SK-N-SH treated with all-trans-retinoic acid at 6 μM for 48 hours (cell line): ENCODE data around the gene KRTAP5-6.

Source experiments
- ATAC-seq: fragments of 200-7000 bp; cut with Tn5 transposase; 3 replicates; pipeline ENCODE4 v1.9.1; 2020; ENCODE audit warnings: mild to moderate bottlenecking, moderate library complexity
- ARNTL ChIP-seq: fragments of 450-650 bp; formaldehyde crosslinking; IDR thresholded peaks from 2 replicates; pipeline ENCODE4 v1.5.0; 2020; ENCODE audit warnings: low read depth, mild to moderate bottlenecking, moderate library complexity, borderline replicate concordance
- BACH2 ChIP-seq: fragments of 250-450 bp; sonication (Bioruptor Pico); IDR thresholded peaks from 2 replicates; pipeline ENCODE4 v1.9.0; 2021; ENCODE audit warnings: mild to moderate bottlenecking, borderline replicate concordance
- CSDC2 ChIP-seq: fragments of 250-450 bp; sonication (Bioruptor Pico); IDR thresholded peaks from 2 replicates; pipeline ENCODE4 v1.5.0; 2020; ENCODE audit warnings: mild to moderate bottlenecking, moderate library complexity
- GLIS3 ChIP-seq: fragments of 250-450 bp; sonication (Bioruptor Pico); IDR thresholded peaks from 2 replicates; pipeline ENCODE4 v1.5.0; 2020; ENCODE audit warnings: mild to moderate bottlenecking, moderate library complexity
- ISL1 ChIP-seq: fragments of 250-450 bp; sonication (Bioruptor Pico); IDR thresholded peaks from 2 replicates; pipeline ENCODE4 v2.1.2; 2022; ENCODE audit warnings: mild to moderate bottlenecking, moderate library complexity
- SNAI2 ChIP-seq: fragments of 250-450 bp; sonication (Bioruptor Pico); IDR thresholded peaks from 2 replicates; pipeline ENCODE4 v1.5.0; 2020; ENCODE audit warnings: mild to moderate bottlenecking, moderate library complexity
- TCF4 ChIP-seq: fragments of 250-450 bp; sonication (Bioruptor Pico); IDR thresholded peaks from 2 replicates; pipeline ENCODE4 v1.8.0; 2021; ENCODE audit warnings: mild to moderate bottlenecking, moderate library complexity, borderline replicate concordance
- TOX ChIP-seq: fragments of 250-450 bp; sonication (Bioruptor Pico); IDR thresholded peaks from 2 replicates; pipeline ENCODE4 v1.8.0; 2021; ENCODE audit warnings: mild to moderate bottlenecking, moderate library complexity, borderline replicate concordance
- ZC3H10 ChIP-seq: fragments of 250-450 bp; sonication (Bioruptor Pico); IDR thresholded peaks from 2 replicates; pipeline ENCODE4 v1.5.1; 2021; ENCODE audit warnings: mild to moderate bottlenecking, moderate library complexity
- ZFP3 ChIP-seq: fragments of 250-450 bp; sonication (Bioruptor Pico); IDR thresholded peaks from 2 replicates; pipeline ENCODE4 v1.5.0; 2020; ENCODE audit warnings: mild to moderate bottlenecking, moderate library complexity
- ZNF565 ChIP-seq: fragments of 450-650 bp; formaldehyde crosslinking; conservative IDR thresholded peaks from 2 replicates; pipeline ENCODE4 v1.5.0; 2020; ENCODE audit warnings: low read depth, mild to moderate bottlenecking, moderate library complexity
- ZNF70 ChIP-seq: fragments of 450-650 bp; formaldehyde crosslinking; IDR thresholded peaks from 2 replicates; pipeline ENCODE4 v1.5.0; 2020; ENCODE audit warnings: mild to moderate bottlenecking, moderate library complexity
- TF ChIP-seq, protein P1 (sequence below): fragments of 250-450 bp; sonication (Bioruptor Pico); IDR thresholded peaks from 2 replicates; pipeline ENCODE4 v1.5.0; 2020; ENCODE audit warnings: mild to moderate bottlenecking, moderate library complexity
- TF ChIP-seq, protein P2 (sequence below): fragments of 250-450 bp; sonication (Bioruptor Pico); IDR thresholded peaks from 2 replicates; pipeline ENCODE4 v1.5.1; 2021; ENCODE audit warnings: mild to moderate bottlenecking, moderate library complexity
- TF ChIP-seq, protein P3 (sequence below): fragments of 250-450 bp; sonication (Bioruptor Pico); IDR thresholded peaks from 2 replicates; pipeline ENCODE4 v1.8.0; 2020; ENCODE audit warnings: mild to moderate bottlenecking, moderate library complexity, borderline replicate concordance
- TF ChIP-seq, protein P4 (sequence below): fragments of 250-450 bp; sonication (Bioruptor Pico); IDR thresholded peaks from 2 replicates; pipeline ENCODE4 v1.5.1; 2020; ENCODE audit warnings: low read depth, mild to moderate bottlenecking, moderate library complexity

Gene KRTAP5-6

DNA sequence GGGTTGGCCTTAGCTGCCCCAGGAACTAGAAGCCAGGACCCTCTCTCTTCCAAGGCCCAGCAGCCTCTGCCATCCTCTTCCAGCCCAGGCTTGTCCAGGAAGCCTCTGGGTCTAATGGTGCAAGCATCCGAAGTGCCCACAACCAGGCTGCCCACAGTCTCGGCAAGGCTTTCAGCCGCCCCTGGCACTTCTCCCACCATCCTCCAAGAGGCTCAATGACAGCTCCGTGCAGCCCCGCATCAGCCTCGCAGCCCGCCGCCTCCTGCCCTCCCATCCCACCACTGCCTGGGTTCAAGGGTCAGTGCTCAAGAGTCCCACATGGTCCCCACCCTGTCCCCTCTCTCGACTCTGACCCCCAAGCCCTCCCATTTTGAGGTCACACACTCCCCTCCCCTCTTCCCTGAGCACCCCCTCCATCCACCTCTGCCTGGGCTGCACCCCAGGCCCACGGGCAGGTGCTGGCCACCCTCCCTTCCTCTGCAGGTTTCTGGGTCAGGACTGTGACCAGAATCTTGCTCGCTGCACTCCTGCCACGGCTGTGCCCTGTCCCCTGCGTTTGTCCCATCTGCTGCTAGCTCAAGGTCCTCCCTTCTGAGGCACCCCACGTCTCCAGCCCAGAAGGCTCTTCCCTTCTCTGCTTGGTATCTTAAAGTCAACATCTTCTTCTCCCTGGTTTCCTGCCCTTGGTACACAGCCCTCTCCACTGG lies 36.2 kb downstream of the KRTAP5-6 start (continued):
- TF ChIP-seq, protein P1, sequence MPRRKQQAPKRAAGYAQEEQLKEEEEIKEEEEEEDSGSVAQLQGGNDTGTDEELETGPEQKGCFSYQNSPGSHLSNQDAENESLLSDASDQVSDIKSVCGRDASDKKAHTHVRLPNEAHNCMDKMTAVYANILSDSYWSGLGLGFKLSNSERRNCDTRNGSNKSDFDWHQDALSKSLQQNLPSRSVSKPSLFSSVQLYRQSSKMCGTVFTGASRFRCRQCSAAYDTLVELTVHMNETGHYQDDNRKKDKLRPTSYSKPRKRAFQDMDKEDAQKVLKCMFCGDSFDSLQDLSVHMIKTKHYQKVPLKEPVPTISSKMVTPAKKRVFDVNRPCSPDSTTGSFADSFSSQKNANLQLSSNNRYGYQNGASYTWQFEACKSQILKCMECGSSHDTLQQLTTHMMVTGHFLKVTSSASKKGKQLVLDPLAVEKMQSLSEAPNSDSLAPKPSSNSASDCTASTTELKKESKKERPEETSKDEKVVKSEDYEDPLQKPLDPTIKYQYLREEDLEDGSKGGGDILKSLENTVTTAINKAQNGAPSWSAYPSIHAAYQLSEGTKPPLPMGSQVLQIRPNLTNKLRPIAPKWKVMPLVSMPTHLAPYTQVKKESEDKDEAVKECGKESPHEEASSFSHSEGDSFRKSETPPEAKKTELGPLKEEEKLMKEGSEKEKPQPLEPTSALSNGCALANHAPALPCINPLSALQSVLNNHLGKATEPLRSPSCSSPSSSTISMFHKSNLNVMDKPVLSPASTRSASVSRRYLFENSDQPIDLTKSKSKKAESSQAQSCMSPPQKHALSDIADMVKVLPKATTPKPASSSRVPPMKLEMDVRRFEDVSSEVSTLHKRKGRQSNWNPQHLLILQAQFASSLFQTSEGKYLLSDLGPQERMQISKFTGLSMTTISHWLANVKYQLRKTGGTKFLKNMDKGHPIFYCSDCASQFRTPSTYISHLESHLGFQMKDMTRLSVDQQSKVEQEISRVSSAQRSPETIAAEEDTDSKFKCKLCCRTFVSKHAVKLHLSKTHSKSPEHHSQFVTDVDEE (CRISPR knock-in tag), result no peak

DNA sequence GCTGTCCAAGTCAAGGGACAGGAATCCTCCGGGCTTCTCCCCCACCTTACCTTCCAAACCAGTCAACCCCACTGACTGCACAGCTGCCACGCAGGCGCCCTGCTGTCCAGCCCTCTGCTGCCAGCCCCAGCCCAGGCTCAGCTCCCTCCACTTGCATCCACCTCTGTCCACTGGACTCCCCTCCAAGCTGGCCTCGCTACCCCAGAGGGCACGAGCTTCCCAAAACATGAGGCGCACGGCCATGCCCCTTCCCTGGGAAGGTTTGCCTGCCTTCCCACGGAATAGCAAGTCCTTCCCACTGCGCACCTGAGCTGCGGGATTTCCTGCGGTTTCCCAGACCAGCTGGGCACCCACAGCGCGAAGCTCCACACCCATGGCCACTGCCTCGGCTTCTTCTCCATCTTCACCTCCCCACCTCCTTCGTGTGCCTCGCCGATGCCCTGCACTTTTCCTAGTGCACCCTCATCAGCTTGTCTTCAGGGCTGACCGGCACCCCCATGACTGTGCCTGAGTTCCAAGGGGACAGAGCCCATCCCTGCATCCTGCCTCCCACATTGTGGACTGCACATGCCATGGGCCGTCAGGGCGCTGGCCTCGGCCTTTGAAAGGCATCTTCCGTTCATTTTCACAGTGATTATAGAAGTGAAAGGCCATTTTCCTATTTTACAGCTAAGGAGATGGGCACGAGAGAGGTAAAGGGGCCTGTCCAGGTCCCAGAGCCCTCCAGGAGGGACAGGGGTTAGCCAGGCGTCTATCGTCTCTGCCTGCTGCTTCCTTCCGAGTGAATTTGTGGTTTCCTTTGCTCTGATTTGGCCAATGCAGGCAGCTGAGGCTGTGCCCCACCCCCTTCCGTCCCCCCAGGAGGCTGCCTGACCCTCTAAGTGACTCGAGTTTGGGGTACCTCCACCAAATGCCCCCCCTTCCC lies 37.0 kb downstream of the KRTAP5-6 start:
- TF ChIP-seq TCF4 (CRISPR knock-in tag) (no peak), ZFP3 (no peak), ARNTL (CRISPR knock-in tag) (no peak), BACH2 (CRISPR knock-in tag) (no peak), ZC3H10 (CRISPR knock-in tag) (no peak), ISL1 (no peak), ZNF565 (CRISPR knock-in tag) (no peak), TOX (CRISPR knock-in tag) (no peak), CSDC2 (CRISPR knock-in tag) (no peak)
- TF ChIP-seq, protein P2, sequence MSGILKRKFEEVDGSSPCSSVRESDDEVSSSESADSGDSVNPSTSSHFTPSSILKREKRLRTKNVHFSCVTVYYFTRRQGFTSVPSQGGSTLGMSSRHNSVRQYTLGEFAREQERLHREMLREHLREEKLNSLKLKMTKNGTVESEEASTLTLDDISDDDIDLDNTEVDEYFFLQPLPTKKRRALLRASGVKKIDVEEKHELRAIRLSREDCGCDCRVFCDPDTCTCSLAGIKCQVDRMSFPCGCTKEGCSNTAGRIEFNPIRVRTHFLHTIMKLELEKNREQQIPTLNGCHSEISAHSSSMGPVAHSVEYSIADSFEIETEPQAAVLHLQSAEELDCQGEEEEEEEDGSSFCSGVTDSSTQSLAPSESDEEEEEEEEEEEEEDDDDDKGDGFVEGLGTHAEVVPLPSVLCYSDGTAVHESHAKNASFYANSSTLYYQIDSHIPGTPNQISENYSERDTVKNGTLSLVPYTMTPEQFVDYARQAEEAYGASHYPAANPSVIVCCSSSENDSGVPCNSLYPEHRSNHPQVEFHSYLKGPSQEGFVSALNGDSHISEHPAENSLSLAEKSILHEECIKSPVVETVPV (CRISPR knock-in tag), result no peak
- TF ChIP-seq, protein P1 (CRISPR knock-in tag), result no peak
- TF ChIP-seq, all 23 proteins: peak for 0
- no peak for ATAC-seq

DNA sequence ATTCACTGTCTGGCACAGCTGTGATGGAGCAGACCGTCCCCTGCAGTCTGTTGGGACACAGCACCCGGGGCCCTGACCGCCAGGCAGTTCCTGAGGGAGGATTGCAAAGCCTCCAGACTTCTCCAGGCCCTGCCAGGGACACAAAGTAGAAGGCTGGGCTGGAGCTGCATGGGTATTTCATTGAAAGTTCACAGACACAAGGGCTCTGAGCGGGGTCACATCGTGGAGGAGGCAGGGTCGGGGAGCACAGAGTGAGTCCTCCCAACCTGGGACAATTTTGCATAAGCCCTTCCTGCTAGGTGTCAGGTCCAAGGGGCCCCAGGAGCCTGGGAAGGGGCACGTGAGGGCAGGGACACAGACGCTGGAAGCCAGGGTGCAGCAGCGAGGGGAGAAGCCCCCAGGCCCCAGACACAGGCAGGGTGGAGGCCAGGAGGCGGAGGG lies 37.7 kb downstream of the KRTAP5-6 start:
- no peak for ATAC-seq
- no peak for TF ChIP-seq GLIS3
- TF ChIP-seq, protein P2 (CRISPR knock-in tag), result no peak
- TF ChIP-seq, protein P3, sequence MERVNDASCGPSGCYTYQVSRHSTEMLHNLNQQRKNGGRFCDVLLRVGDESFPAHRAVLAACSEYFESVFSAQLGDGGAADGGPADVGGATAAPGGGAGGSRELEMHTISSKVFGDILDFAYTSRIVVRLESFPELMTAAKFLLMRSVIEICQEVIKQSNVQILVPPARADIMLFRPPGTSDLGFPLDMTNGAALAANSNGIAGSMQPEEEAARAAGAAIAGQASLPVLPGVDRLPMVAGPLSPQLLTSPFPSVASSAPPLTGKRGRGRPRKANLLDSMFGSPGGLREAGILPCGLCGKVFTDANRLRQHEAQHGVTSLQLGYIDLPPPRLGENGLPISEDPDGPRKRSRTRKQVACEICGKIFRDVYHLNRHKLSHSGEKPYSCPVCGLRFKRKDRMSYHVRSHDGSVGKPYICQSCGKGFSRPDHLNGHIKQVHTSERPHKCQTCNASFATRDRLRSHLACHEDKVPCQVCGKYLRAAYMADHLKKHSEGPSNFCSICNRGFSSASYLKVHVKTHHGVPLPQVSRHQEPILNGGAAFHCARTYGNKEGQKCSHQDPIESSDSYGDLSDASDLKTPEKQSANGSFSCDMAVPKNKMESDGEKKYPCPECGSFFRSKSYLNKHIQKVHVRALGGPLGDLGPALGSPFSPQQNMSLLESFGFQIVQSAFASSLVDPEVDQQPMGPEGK (CRISPR knock-in tag), result no peak
- TF ChIP-seq SNAI2 (CRISPR knock-in tag), result no peak
- TF ChIP-seq ZFP3, result no peak
- no peak for TF ChIP-seq CSDC2 (CRISPR knock-in tag)
- no peak for TF ChIP-seq TCF4 (CRISPR knock-in tag)
- no peak for TF ChIP-seq ZNF70
- TF ChIP-seq, protein P4, sequence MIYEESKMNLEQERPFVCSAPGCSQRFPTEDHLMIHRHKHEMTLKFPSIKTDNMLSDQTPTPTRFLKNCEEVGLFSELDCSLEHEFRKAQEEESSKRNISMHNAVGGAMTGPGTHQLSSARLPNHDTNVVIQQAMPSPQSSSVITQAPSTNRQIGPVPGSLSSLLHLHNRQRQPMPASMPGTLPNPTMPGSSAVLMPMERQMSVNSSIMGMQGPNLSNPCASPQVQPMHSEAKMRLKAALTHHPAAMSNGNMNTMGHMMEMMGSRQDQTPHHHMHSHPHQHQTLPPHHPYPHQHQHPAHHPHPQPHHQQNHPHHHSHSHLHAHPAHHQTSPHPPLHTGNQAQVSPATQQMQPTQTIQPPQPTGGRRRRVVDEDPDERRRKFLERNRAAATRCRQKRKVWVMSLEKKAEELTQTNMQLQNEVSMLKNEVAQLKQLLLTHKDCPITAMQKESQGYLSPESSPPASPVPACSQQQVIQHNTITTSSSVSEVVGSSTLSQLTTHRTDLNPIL, result no peak
- TF ChIP-seq TOX (CRISPR knock-in tag), result no peak
- TF ChIP-seq, all 23 proteins: peak for 0
